Esophagus squamous epithelium (tissue), 5 donors: ENCODE measurements around the gene FRMD4A. TPM values are rescaled to one million over a fixed set of nuclear protein-coding genes. Genes with fewer than 3 reads are reported as not detected.
"Not testable (repeated sequence)": the region's sequence is repeated elsewhere in the genome, so short reads cannot be mapped to it uniquely, and the experiment has no call there.

Experiments
- DNase-seq: peaks from one replicate; lab custom pipeline; 2025; lab: John Stamatoyannopoulos, UW
- H3K27ac ChIP-seq, 4 donors: fragments of 200-600 bp; sonication (generic); one replicate each; pipeline ENCODE4 v1.5.1; 2016 to 2019; ENCODE audit warnings: mild to moderate bottlenecking in 1 of 4
- H3K27me3 ChIP-seq, 4 donors: fragments of 200-600 bp; sonication (generic); 1 replicate in 3 of 4; 2 replicates in 1 of 4; pipeline versions ENCODE4 v1.5.1 to v1.6.0; 2017 to 2021; ENCODE audit warnings: antibody characterized with exemption in 1 of 4
- H3K36me3 ChIP-seq, 3 donors: fragments of 200-600 bp; sonication (generic); one replicate each; pipeline ENCODE4 v1.5.1; 2016 to 2019
- H3K4me1 ChIP-seq, 3 donors: fragments of 200-600 bp; sonication (generic); one replicate each; pipeline ENCODE4 v1.5.1; 2017 to 2019
- H3K4me3 ChIP-seq, 4 donors: fragments of 200-600 bp; sonication (generic); 1 replicate in 3 of 4; 2 replicates in 1 of 4; pipeline ENCODE4 v1.5.1; 2016 to 2019; ENCODE audit warnings: mild to moderate bottlenecking in 2 of 4, moderate library complexity in 1 of 4
- H3K9me3 ChIP-seq, 3 donors: fragments of 200-600 bp; sonication (generic); one replicate each; pipeline ENCODE4 v1.5.1; 2016 to 2019
- POLR2A ChIP-seq, 4 donors: fragments of 450-650 bp; IDR thresholded peaks; one replicate each; pipeline ENCODE4 v1.6.1; 2017; ENCODE audit warnings: antibody characterized with exemption in 4 of 4, mild to moderate bottlenecking in 4 of 4, moderate library complexity in 3 of 4
- WGBS, 2 donors: methylation state at CpG; one replicate each; pipeline ENCODE4 v1.1.5; 2018; 5-methylcytosine and 5-hydroxymethylcytosine counted together
- intact Hi-C: fragments of 100-400 bp; cut with DNase I; formaldehyde crosslinking; loops from one replicate; pipeline ENCODE4 v1.15.0; 2022
- total RNA-seq, 4 donors: library from RNA; depleted of rRNA; stranded (reverse); fragments of >200 nt; gene quantifications; one replicate each; pipeline ENCODE4 v1.1.0, GENCODE V29; 2016
- TF ChIP-seq, protein P1 (sequence below), 6 experiments: fragments of 450-650 bp in 4 of 6; fragments of 200-600 bp in 2 of 6; sonication (generic) in 2 of 6; IDR thresholded peaks; one replicate each; pipeline ENCODE4 v1.5.1; 2016 to 2019; ENCODE audit warnings: antibody characterized with exemption in 6 of 6, mild to moderate bottlenecking in 4 of 6, moderate library complexity in 4 of 6
- donor health status: DM: yes; HTN: yes; CAD: no.

Gene FRMD4A
- total RNA-seq, 4 donors from 2014 or later: 7.3 to 15.3 (median 8.6) TPM

DNA sequence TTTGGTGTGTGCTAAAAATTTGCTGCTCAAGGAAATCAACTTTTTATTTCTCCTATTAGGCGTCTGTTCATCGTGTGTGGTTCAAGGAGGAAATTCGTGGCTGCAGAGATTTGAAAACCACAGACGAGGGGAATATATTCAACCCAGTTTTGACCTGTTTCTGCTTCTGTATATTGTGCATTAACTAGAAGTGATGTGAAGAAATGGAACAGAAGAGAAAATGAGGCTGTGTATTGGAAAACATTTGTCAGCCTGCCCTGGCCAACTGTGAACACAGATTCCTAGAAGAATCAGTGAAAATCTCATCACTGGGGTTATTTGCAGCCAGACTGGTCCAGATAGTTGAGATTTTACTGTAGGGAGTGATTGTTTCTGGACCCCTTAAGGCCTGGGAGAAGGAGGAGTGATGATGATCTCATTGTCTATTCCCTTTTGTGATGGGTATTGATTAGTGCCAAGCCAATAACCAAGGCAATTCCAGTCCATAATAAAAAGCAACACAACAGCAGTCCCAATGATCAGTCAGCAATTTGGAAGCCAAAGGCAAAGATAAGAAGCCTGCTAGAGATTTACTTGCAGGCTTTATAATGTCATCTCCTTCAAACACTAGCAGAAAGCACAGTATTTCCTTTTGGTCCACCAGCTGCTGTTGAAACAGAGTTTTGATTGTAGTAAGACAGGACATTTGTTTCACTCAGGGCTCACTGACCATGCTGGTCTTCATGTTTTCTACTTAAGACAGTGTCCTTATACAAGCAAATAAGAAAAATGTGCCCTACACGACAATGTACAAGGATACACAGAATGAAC lies 404.5 kb downstream of the FRMD4A start:
- WGBS, 2 donors: 59 to 60% methylated on average over 5 of the region's 5 CpGs

DNA sequence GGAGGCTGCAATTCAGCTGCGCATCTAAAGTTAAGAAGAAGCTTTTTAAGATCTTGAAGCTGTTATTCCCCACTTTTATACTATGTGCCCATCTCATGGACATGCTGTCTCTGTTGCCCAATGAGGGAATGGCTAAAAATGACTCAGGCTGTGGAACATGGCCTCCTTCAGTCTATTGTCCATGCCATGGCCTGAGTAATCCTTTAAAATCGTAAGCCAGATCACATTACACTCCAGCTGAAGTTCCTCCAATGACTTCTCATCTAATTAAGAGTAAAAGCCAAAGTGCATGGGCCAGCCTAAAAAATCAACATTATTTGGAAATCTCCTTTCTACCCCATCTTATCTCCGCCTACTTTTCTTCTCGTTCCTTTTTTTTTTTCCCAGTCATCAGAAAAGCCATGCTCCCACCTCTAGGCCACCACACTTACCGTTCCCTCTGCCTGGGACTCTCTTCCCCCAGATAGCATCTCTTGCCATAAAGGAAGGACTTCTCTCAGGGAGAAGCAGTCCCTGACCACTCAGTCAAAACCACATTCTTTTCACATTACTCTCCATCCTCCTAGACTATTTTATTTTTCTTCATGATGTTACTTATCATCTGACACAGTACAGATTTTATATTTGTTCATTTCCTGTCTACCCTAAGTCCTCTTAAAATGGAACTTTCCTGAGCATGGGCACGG lies 406.5 kb downstream of the FRMD4A start:
- H3K27ac ChIP-seq: peak overlapping the region in 2 of 4 donors; percentile 42 to 71
- TF ChIP-seq, protein P1, sequence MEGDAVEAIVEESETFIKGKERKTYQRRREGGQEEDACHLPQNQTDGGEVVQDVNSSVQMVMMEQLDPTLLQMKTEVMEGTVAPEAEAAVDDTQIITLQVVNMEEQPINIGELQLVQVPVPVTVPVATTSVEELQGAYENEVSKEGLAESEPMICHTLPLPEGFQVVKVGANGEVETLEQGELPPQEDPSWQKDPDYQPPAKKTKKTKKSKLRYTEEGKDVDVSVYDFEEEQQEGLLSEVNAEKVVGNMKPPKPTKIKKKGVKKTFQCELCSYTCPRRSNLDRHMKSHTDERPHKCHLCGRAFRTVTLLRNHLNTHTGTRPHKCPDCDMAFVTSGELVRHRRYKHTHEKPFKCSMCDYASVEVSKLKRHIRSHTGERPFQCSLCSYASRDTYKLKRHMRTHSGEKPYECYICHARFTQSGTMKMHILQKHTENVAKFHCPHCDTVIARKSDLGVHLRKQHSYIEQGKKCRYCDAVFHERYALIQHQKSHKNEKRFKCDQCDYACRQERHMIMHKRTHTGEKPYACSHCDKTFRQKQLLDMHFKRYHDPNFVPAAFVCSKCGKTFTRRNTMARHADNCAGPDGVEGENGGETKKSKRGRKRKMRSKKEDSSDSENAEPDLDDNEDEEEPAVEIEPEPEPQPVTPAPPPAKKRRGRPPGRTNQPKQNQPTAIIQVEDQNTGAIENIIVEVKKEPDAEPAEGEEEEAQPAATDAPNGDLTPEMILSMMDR (IDR thresholded peaks at IDR 0.05): no peak
- TF ChIP-seq POLR2A (IDR thresholded peaks at IDR 0.05): no peak
- no peak for DNase-seq

More for the DNA sequence above, 404.5 kb downstream of the FRMD4A start:
- Histone ChIP-seq H3K4me3 (no peak overlapping the region), H3K27ac (no peak overlapping the region), H3K36me3 (no peaks in the 10 kb centered on the region), H3K27me3 (no peaks in the 10 kb centered on the region), H3K4me1 (no peaks in the 10 kb centered on the region), H3K9me3 (no peaks in the 10 kb centered on the region)
- intact Hi-C loops: no loop called here
- no peak for DNase-seq
- TF ChIP-seq, protein P1 (IDR thresholded peaks at IDR 0.05): no peak
- TF ChIP-seq POLR2A (IDR thresholded peaks at IDR 0.05): no peak

DNA sequence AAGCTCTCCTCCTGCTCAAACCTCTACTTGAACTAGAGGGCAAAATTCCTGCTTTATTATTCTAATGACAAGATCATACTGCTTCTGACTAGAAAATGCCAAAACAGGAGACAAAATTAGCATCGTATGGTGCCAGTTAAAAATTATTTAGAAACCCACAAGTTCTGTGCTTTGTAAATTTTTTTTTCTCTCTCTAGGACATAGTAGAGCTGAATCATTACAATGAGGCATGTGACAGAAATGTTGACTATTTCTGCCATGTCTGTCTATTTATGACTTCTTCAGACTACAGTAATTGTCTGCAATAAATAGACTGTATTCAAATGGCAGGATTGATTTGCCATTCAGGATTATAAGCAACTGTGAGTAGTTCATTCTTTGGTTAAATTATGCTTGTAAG lies 408.1 kb downstream of the FRMD4A start:
- Histone ChIP-seq H3K27ac (no peak overlapping the region), H3K27me3 (no peaks in the 10 kb centered on the region), H3K4me1 (no peaks in the 10 kb centered on the region), H3K9me3 (no peaks in the 10 kb centered on the region), H3K4me3 (no peak overlapping the region), H3K36me3 (no peaks in the 10 kb centered on the region)
- WGBS, 2 donors: 90 to 91% methylated on average over 1 of the region's 1 CpG
- TF ChIP-seq POLR2A (IDR thresholded peaks at IDR 0.05): no peak
- TF ChIP-seq, protein P1 (IDR thresholded peaks at IDR 0.05): no peak
- no peak for DNase-seq
- intact Hi-C loops: no loop called here

More for the DNA sequence above, 406.5 kb downstream of the FRMD4A start:
- Histone ChIP-seq H3K4me1 (no peaks in the 10 kb centered on the region), H3K4me3 (no peak overlapping the region), H3K27me3 (no peaks in the 10 kb centered on the region), H3K36me3 (no peaks in the 10 kb centered on the region), H3K9me3 (no peaks in the 10 kb centered on the region)
- WGBS, 2 donors: 69 to 75% methylated on average over 6 of the region's 6 CpGs
- intact Hi-C loops: no loop called here

DNA sequence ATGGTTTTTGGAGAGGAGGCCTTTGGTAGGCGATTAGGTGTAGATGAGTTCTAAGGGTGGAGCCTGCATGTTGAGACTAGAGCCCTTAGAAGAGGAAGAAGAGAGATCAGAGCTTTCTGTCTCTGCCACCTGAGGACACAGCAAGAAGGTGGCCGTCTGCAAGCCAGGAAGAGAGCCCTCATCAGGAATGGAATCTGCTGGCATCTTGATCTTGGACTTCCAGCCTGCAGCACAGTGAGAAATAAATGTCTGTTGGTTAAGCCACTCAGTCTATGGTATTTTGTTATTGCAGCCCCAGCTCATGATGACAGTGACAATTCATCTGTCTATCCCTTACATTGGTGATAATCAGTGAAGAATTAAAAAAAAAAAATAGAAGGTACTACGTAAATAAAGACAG lies 408.8 kb downstream of the FRMD4A start:
- TF ChIP-seq POLR2A (IDR thresholded peaks at IDR 0.05): no peak
- Histone ChIP-seq H3K36me3 (no peaks in the 10 kb centered on the region), H3K27ac (no peak overlapping the region), H3K4me3 (no peak overlapping the region), H3K9me3 (no peaks in the 10 kb centered on the region), H3K4me1 (no peaks in the 10 kb centered on the region), H3K27me3 (no peaks in the 10 kb centered on the region)
- 50 to 53% methylated on average over 3 of the region's 3 CpGs for WGBS, 2 donors
- intact Hi-C loops: no loop called here
- no peak for DNase-seq

- not testable (repeated sequence) for H3K4me3 ChIP-seq
Observed at GRCh38 chr10:13921131-13921530, 409.6 kb downstream of the FRMD4A start.

DNA sequence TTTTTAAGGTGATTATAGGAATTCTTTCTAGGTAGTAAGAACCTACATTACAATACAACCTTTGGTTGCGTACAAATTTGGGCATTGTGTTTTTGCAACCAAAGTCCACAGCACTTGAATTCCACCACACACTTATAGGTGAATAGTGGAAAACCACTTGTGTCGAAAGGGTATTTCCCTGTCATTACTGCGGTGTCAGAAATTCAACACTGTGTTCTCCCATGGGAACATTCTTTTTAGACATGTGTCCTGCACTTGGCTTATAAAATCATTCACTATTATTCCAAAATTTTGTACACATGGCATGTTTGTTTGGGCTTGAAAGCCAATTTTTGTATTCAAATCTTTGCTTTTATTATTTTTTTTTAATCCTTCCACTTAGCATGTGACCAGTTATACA lies 410.3 kb downstream of the FRMD4A start:
- no peak for DNase-seq
- H3K27me3 ChIP-seq: no peaks in the 10 kb centered on the region
- H3K4me1 ChIP-seq: no peaks in the 10 kb centered on the region
- no peaks in the 10 kb centered on the region for H3K9me3 ChIP-seq
- TF ChIP-seq POLR2A (IDR thresholded peaks at IDR 0.05): no peak
- TF ChIP-seq, protein P1 (IDR thresholded peaks at IDR 0.05): no peak
- no peak overlapping the region for H3K4me3 ChIP-seq
- no peak overlapping the region for H3K27ac ChIP-seq
- intact Hi-C loops: no loop called here
- no peaks in the 10 kb centered on the region for H3K36me3 ChIP-seq
- 33 to 66% methylated on average over 3 of the region's 3 CpGs for WGBS, 2 donors

More at GRCh38 chr10:13921131-13921530, 409.6 kb downstream of the FRMD4A start:
- H3K27ac ChIP-seq, H3K27me3 ChIP-seq, H3K4me1 ChIP-seq, H3K36me3 ChIP-seq, intact Hi-C loops, H3K9me3 ChIP-seq, DNase-seq: not testable (repeated sequence)
- 55 to 78% methylated on average over 3 of the region's 3 CpGs for WGBS, 2 donors
